Stimulated activated CD8-positive, alpha-beta memory T cell treated with anti-CD3 and anti-CD28 coated beads, Interleukin-2, amount 100 ng/mL, for 1 hour (primary cell): ENCODE data around the gene FREM2.

Experiments
- DNase-seq, 2 donors: peaks; one replicate each; pipeline ENCODE4 v3.0.0-alpha.2; 2020; ENCODE audit warnings: low read depth in 2 of 2

FREM2 gene, protein sequence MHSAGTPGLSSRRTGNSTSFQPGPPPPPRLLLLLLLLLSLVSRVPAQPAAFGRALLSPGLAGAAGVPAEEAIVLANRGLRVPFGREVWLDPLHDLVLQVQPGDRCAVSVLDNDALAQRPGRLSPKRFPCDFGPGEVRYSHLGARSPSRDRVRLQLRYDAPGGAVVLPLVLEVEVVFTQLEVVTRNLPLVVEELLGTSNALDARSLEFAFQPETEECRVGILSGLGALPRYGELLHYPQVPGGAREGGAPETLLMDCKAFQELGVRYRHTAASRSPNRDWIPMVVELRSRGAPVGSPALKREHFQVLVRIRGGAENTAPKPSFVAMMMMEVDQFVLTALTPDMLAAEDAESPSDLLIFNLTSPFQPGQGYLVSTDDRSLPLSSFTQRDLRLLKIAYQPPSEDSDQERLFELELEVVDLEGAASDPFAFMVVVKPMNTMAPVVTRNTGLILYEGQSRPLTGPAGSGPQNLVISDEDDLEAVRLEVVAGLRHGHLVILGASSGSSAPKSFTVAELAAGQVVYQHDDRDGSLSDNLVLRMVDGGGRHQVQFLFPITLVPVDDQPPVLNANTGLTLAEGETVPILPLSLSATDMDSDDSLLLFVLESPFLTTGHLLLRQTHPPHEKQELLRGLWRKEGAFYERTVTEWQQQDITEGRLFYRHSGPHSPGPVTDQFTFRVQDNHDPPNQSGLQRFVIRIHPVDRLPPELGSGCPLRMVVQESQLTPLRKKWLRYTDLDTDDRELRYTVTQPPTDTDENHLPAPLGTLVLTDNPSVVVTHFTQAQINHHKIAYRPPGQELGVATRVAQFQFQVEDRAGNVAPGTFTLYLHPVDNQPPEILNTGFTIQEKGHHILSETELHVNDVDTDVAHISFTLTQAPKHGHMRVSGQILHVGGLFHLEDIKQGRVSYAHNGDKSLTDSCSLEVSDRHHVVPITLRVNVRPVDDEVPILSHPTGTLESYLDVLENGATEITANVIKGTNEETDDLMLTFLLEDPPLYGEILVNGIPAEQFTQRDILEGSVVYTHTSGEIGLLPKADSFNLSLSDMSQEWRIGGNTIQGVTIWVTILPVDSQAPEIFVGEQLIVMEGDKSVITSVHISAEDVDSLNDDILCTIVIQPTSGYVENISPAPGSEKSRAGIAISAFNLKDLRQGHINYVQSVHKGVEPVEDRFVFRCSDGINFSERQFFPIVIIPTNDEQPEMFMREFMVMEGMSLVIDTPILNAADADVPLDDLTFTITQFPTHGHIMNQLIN (N-terminal part only)

DNA sequence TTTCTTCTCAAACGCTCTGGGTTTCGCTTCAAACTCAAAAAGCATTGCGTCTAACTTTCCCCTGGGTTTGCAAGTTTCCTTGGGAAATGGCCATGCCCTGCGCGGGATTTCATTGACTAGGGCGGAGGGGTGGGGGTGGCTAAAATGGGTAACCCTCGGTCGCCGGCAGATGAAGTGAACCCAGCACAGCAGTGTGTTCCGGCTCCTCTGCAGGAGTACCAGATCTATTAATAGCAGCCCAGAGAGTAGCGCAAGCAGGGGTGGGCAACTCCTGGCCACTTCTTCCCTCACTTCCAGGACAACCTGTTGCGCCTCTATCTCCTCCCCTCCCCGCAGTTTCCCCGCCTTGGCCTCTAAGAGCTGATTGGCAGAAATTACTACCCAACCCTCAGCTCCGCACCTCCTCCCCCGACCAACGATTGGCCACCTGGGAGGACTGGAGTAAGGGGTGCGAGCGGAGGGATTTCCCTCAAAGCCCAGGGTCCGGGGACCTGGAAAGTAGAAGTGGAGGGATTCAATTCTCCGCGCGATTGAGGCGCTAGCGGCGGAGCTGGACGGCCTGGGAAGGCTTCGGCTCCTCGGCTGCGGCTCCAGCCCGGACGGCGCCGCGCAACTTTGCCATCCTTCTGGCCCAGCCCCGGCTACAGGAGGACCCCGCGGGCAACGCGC lies at the start of gene FREM2:
Gene FREM2, plus strand, starts transcription at position 501 of the 669 bp plus-strand sequence. CDS start 268 bp downstream, outside the sequence.
- no peak for DNase-seq

DNA sequence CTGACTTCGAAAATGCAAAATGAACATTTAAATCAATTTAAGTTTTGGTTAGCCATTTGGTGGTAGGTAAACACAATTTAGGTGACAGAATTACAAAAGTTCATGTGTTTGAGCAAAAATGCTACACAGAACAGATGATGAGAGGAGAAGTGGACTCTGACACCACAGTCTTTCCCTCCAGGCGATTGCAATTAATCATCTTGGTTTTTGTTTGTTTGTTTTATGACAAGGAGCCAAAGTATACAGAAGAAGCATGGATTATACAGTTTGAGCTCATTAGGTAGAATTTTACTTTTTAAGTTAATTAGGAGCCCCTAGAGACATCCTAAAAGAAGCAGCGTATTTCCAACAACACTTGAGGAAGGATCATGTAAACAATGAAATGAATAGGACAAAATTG lies 49.3 kb upstream of the FREM2 start:
- DNase-seq: no peak

DNA sequence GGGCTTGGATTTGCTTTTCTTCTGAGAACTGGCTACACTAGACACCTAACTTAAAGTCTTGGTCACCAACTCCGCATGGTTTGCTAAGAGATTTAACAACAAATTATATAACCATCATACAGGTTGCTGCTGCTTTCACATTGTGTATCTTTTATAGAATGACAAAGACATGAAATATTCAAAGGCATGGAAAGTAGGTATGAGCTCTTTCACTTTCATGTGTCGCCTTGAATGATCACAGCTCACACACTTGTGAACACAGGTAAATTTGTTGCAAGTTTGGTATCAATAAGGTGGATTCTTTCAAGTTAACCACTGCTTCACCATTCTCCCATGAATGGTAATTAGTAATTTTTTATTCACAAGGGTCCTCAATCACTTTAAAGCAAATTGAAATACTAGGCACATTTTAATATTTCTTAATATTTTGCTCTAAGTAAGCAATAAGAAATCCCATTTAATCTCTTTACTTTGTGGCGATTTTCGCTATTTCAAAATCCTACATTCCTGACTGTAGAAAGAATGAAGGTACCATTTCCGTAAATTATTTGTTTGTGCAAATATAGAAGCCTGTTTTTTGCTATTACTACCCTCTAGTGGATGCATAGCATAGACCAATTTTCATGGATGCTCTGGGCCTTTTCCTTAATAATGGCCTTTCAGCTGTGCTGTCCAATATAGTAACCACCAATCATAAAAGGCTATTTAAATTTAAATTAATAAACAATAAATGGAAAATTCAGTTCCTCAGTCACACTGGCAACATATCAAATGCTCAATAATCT lies 45.5 kb upstream of the FREM2 start:
- DNase-seq: no peak

DNA sequence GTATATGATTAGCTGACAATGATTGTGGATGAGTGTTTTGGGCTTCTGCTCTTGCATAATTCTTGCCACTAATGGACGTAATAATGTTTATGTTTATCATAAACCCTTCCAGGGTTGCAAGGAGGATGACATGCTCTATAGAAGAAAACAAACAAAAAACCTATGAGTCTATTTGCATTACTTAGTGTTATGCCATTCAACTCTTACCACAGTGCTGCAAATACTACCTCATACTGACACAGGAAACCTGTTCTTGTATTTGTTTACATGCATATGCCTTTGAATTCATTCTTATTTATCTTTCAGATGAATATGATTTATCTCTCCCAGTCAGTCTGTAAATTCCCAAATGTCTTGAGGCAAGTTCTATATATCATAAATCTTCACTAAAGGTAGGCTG lies 39.6 kb upstream of the FREM2 start:
- no peak for DNase-seq

DNA sequence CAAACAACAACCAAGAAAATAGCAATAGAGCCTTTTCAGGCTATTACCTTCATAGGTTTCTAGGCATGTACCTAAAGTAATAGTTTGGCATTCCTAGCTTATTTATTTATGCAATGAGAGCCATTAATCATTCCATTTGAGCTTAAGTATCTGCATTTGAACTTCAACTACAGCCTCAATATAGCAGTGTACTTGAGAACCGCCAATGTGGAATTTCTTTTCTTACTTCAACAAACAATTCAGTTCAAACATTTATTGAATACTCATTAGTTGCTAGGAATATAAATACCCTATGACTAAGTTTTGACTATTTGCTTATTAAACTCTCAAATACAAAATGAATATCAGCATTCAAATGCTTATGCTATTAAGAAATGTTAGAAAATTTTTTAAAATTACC lies 38.0 kb upstream of the FREM2 start:
- no peak for DNase-seq

DNA sequence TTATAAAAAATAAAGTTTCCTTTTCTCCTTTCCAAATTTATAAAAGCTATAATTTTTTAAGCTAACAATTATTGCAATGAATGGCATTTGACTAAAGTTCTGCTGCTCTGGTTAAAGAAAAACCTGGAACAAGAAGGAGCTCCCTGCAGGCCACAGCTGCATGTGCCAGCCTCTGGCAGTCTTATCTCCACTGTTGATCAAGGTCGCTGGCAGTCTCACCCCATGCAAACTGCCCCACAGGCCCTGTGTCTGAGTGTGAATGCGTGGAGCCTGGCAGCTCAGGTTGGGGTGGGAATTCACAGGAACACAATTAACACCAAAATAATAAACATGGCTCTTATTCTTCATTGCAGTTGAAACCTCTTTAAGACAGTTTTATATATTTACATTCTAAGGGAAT lies 30.2 kb upstream of the FREM2 start:
- no peak for DNase-seq

DNA sequence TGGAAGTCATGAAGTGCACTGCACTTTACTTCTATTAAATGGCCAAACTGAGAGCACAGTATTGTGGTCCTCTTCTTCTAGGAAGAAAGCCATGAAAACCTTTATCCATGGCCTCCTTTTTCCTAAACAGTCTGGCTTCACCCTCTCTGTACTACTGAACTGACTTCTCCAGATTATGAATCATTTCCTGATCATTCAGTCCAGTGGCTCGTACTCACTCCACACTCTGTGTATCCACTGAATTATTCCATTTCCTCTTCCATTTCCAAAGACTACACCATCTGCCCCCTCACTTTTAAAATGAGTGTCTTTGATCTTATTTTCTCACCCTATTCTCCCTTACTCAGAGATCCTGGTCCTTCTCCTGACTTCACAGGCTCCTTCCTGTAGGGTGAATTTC lies 29.7 kb upstream of the FREM2 start:
- DNase-seq: no peak

DNA sequence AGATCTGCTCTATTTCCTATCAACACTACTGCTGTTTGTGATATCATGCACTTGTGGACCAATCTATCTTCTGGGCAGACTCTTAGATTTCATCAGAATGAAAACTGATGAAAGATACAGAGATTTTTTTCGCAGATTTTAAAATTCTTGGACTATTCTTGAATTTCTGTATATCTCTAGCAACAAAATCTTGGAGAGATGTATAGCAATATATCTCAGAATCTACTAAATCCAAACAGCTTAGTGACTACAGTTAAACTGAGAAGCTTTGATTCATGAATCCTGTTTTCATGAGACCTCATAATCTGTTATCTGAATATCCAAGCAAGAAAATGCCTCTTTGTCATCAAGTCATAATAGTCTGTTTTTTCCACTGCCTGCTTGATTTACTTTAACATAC lies 28.0 kb upstream of the FREM2 start:
- no peak for DNase-seq

DNA sequence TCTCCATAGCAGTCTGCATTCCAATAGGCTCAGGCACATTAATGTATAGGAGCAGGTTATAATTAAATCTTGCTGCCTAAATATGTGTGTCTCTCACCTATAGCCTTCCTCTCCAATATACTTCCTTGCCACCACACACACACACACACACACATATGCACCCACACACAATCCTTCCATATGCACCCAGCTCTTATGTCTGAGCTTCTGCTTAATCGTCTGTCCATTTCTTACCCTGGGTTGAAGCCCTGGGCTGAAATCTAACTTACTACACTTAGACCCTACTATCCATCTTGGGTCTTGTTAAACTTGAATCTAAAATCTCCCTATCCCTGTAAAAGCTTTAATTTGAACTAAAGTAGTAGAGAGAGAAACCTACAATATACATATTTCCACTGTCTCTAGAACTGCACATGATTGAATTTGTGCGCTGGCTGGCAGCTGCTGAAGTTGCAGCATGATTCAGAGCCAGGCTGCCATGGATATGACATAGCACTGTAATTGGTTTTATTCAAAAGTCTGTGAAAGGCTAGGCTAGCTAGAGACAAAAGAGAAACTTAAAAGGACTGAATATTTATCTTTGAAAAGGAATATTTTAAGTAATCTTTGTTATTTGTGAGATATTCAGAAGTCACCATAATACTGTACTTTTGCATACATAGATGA lies 25.7 kb upstream of the FREM2 start:
- DNase-seq: no peak

DNA sequence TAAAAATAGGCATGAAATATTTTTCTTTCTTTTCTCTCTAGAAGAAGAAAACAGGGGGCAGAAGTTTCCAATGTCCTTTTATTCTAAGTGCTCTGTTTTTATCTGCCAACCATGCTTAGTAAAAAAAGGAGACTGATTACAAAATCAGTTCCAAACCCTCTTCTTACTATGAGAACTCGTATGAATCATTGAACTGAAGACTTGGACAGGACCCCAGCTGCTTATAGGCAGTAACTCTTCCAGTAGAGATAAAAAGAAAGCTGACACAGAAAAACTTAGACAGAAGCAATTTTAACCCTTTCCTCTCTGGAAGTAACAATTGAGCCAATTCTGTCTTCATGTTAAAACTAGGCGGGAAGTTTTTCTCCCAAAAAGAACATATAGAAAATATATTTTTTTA lies 24.5 kb upstream of the FREM2 start:
- no peak for DNase-seq

DNA sequence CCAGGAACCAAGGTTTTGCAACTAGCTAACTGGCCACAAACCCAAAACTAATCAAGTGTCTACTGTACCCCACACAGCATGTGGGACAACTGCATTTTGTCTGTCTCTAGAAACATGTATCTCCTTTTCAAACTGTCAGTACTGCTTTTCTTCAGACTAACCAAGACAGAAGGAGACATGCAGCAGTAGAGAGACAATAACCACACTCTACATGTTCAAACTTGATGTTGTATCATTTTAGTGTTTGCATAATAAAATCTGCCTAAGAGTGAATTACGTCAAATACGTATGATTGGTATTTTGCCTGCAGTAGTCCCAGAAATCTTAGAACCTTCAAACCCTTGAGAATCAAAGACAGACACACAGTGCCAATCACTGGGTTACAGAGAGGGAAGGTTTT lies 22.0 kb upstream of the FREM2 start:
- no peak for DNase-seq

DNA sequence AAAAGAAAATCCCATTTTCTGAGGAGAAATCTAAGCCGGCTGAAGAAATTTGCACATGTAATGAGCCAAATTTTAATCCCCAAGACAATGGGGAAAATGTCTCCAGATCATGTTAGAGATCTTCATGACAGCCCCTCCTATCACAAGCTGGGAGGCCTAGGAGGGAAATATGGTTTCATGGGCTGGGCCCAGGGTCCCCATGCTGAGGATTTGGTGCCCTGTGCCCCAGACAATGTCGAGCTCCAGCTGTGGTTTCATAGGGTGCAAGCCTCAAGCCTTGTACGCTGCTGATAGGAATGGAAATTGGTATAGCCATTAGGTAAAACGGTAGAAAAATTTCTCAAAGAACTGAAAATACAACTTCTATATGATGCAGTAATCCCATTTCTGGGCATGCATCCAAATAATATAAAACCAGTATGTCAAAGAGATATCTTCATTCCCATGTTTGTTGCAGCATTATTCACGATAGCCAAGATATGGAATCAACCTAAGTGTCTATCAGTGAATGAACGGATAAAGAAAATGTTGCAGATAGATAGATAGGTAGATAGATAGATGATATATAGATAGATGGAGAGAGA lies 19.3 kb upstream of the FREM2 start:
- no peak for DNase-seq

DNA sequence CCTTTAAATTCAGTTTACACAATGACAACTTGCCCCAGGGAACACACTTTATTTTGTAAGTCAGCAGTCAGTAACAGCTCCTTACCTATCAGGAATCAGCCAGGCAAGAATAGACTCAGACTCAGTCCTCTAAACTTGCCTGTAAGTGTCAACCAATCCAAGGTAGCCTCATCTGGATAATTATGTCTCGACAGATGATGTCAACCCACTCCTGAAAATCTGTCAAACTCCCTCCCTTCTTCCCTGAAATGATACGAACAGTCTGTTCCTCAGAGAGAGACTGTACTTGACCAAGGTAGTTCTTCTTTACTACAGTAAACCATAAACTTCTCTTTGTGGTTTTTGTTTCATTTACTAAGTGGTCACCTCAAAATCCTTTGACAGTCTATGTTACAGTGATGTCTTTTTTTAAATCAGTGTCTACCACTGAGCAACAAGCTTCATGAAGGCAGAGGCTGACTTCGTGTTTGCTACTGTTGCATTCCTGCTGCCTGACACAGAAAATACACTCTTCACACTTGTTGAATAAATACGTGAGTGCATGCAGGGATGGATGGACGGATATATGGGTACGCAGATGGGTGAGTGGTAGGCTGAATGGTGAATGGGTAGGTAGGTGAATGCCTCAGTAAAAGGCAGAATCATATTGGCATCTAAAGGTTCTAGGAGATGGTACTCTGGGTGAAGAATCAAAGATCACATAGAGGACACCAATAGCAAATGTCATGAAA lies 17.5 kb upstream of the FREM2 start:
- DNase-seq: no peak

DNA sequence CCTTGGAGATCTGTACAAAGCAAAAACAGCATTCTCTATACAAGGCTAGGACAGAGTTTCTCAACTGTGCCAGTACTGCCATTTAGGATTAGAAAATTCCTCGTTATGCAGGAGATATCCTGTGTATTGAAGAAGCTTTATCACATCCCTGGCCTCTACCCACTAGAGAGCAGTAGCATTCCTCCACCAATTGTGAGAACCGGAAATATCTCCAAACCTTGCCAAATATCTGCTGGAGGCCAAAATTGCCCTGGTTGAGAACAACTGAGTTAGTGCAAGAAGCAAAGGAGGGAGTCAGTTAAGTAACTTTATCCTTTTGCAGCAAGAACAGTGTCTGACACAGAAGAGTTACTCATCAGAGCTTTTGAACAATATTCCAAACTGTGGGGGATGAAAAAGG lies 16.2 kb upstream of the FREM2 start:
- DNase-seq: no peak

DNA sequence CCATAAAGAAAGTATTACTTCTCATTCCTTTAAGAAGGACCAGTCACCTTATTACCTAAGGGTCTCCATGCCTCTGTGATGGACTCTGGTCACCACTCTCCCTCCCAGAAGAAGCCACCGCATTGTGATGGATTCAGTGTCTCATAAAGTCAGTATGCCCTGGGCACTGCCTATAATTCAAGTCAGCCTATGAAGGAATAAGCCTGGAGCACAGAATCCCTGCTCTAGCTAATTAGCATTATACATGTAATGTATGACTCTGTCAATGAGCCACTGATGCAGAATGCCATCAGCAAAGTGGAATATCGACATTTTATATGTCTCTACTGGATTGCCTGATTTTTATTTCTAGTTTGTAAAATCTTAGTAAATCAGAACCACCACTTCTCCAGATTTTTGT lies 14.9 kb upstream of the FREM2 start:
- no peak for DNase-seq

DNA sequence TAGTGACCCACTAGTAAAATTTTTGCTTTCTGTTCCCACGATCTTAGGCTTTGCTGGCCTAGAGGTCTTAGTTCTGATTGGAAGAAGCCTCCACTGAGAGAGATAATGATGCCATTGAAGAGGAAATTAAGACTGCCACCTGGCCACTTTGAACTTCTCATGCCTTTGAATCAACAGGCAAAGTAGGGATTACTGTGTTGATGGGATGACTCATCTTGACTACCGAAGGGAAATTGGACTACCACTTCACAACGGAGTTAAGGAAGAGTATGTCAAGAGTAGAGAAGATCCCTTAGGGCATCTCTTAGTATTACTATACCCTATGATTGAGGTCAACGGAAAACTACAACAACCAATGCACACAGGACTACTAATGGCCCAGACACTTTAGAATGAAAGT lies 12.7 kb upstream of the FREM2 start:
- DNase-seq: no peak

DNA sequence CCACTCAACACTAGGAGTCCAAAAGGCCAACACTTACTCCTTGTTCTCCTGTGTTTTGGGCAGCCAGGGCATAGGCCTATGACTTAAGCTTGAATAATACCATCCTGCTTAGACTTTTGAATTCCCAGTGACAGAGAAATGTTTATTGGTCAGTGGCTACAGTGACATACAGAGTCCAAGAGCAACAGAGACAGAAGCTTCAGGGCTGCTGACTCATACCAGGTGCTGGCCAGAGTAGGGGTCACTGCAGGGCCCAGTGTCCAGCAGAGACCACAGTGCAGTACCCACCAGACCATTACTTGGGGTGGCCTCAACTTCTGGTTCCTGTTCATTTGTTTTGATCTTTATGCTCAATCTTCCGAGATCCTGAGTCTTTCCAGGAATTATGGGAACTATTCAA lies 6.0 kb upstream of the FREM2 start:
- DNase-seq: no peak

DNA sequence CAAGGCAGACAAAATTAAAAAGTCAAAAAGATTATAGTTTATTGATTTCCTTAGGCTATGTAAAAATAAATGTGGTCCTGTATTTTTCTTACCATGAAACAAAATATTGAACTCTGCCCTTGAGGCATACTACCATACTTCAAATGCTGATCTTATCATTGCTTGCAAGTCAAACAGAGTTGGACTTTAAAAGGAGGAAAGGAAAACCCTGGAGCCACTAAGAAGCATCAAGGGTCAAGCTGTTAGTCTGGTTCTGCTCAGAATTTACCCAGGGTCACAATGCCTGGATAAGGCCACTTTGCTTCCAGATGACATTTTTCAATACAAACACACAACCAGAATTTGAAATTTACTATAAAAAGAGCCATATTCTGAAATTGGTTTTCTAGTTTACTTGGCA lies 2.2 kb upstream of the FREM2 start:
- no peak for DNase-seq

DNA sequence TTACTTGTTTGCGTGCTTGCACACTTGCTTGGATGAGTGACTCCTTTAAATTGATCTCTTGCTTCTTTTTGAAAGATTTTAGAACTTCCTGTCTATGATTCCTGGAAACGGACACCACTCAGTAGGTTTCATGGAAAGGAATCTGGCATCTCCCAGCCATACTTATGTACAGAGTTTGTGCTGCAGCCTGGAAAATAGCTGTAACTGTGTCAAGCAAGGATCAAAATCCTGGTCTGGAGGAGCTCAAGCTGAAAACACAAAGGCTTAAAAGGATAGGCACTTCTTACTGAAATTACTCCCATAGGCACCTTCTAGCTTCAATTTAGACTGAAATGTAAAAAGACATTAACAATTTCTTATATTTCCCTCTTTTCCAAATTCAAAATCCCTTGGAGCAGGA lies 1.4 kb upstream of the FREM2 start:
- DNase-seq: no peak
